GM18909 (cell line): Measurements from ENCODE around the gene ZEB1.
"Not testable (repeated sequence)": the region's sequence is repeated elsewhere in the genome, so short reads cannot be mapped to it uniquely, and the experiment has no call there.

ENCODE experiments used
- ATAC-seq: cut with Tn5 transposase; IDR thresholded peaks from one replicate; pipeline ENCODE4 v1.9.1; 2021; ENCODE audit warnings: mild to moderate bottlenecking; ENCODE audit not compliant: unreplicated experiment, poor library complexity

ZEB1 gene

GRCh38 chr10:31317652-31318381 is 1.2 kb upstream of the ZEB1 start:
- ATAC-seq = no peak

DNA sequence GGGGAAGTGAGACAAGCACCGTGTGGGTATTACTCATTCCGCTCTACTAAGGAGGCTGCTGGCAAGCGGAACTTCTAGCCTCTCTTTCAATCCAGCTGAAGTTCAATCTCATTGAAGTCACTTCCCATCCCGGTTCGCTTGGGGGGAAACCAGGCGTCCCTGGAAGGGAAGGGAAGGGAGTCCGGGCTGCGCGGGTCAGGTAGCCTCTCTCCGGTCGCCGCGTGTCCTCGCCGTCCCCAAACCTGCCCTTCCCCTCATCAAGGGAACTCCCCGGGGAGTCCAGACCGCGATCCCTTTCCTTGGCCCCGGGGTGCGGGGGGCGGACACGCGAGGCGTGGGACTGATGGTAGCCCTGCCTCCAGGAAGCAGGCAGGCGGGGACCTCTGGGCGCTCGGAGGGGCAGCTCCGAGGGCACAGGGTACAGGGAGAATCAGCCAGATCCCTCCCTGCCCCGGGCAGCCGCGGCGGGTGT is 598 bp upstream of the ZEB1 start:
- peak; percentile 75 for ATAC-seq

DNA sequence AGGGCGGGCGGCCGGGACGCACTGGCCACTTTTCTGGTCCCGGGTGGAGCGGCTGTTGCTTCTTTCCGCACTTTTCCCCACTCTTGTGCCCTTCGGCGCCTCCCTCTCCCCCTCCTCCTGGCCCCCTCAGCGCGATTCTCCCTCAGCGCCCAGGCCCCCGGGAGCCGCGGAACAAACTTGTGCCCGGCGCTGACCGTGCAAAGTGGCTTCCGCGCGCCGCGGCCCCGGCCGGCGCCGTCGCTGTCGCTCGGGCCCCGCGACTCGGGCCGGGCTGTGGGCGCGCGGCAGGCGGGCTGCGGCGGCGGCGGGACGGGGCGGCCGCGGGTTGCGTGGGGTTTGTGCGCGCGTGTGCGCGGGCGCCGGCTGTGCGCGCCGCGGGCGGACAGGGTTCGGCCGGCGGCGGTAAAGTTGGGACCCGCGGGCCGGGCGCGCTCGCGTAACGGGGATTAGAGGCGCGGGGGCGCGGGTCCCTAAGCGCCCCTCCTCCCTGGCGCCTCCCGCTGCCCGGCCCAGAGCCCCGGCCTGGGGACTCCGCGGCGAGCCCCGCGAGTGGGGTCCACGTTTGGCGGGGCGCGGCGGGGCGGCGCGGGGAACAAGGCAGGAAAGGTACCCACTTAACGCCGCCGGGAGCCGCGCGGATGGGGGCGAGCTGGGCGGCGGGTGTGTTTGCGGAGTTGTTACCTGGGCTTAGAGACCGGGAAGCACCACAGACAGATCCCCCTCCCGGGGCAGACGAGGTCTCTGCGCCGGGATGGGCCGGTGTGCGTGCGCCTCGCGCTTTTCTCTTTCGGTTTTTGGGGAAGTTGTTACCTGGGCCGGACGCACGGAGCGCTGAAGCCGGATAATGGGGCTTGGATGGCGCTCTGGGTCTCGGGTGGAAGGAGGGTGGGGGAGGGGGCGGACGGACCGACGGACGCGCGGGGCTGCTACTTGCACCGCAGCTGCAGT is 860 bp downstream of the ZEB1 start:
- ATAC-seq = peak; percentile 26

DNA sequence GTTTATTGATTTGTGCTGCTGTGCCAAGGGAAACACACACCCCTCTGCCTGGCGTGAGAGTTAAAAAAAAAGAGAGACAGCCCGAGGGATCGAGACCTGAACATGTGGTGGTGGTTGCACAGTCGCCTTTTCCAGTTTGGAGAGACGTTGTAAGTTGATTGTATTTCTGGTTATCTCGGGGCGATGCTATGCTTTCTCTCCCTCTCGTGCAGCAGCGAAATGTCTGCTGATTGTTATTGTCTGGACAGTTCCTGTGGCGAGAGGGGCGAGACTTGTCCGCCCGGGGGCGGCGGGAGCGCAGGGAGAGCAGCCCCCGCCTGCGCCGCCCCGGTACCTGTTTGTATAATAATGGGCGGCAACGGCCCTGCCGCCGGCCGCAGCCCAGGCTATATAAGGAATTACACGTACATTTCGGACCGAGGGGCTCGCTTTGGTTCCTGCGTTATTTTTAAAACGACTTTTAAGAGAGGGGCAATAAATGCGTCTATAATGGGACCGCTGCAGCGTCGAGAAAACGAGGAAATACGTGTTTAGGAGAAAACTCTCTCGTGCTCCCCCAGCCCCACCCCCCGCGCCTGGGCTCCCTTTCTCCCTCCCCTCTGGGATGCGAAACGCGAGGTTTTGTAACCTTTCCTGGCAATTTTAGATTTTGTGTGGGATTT is 1.7 kb downstream of the ZEB1 start:
- peak; percentile 28 for ATAC-seq

- ATAC-seq = no peak
Measured at GRCh38 chr10:31321396-31321941, 2.5 kb downstream of the ZEB1 start.

GRCh38 chr10:31322647-31323046 is 3.6 kb downstream of the ZEB1 start:
- ATAC-seq = no peak

- ATAC-seq = no peak
Measured at GRCh38 chr10:31340343-31340742, 21.3 kb downstream of the ZEB1 start.

DNA sequence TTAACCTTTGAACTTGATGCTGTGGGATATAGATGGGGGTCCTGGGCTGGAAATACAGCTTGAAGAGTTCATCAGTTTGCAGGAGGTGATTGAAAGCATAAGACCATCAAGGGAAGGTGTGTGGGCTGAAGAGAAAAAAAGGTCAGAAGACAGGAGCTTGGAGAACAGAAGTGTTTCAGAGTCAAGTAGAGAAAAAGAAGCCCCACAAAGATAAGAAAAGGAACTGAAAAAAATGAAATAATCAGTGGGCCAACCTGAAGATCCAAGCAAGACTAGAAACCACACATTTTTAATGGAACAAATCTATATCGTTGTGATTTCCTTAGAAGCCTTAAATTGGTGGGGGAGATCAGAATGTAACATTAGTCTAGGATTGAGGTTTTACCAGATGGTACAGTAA is 22.5 kb downstream of the ZEB1 start:
- no peak for ATAC-seq

GRCh38 chr10:31343009-31343408 is 24.0 kb downstream of the ZEB1 start:
- no peak for ATAC-seq

DNA sequence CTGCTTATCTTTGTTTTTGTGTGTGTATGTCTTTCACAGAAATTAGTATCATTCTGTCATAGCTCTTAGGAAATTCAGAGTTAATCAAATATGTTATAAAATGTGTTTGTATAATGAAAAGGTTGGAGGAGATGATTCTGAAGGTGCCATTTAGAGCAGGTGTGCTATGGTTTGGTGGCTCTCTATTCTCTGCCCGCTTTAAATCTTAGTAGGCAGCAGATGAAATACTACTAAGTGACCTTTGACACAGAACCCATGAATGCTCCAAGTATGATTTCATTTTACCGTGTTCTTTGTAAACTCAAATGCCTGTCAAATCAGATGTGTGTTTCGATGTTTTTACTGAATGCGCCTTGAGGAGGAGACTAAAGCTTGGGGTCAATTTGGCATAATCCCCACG is 24.5 kb downstream of the ZEB1 start:
- no peak for ATAC-seq

DNA sequence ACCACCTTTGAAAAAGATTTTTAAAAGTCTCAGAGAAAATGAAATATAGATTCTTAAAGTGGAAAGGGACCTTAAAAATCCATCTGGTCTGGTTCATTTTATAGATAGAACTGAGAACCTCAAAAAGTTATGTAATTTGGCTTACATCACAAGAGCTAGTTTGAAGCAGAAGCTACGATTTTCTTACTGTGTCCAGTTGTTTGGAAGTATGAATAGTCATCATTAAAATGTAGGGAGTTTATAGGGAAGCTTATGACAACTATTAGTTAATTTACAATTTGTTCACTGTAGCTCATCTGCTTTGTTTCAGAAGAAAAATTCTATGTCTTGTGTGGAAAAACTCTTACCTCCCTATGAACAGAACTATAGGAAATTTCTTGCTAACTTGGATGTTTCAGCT is 26.9 kb downstream of the ZEB1 start:
- no peak for ATAC-seq

- no peak for ATAC-seq
Measured at GRCh38 chr10:31346953-31347352, 27.9 kb downstream of the ZEB1 start.

DNA sequence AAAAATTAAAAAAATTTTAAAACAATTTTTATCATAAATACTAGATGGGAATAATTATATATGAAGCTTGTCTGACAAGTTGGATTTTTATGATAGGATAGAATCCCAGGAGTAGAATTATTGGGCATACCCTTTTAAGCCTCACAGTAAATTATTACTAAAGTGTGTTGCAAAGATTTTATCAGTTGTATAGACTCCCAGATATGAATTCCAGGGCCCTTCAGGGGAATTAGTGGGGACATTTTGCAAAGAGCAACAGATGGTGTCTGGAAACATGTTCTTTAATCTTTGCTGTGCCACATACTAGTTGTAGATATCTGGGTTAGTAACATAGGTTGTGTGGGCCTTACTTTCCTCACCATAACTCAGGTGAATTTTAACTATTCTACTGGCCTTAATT is 28.7 kb downstream of the ZEB1 start:
- no peak for ATAC-seq

DNA sequence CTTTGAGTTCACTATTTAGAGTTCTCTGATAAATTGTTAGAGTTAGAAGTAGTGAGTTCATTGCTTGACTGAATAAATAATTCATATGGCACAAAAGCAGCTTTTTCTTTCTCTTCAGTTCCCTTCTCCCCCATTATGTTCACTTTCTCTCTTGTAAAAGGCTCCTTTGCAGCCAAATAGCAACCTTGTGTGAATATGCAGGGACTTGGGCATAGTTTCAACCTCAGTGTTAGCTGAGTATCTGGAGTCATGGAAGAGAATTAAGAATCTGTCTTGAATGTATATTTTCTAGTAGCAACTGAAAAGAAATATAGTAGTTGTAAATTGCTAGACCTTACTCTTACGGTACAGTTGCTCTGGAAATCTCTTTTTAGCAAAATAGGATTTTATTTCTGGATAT is 31.9 kb downstream of the ZEB1 start:
- no peak for ATAC-seq

DNA sequence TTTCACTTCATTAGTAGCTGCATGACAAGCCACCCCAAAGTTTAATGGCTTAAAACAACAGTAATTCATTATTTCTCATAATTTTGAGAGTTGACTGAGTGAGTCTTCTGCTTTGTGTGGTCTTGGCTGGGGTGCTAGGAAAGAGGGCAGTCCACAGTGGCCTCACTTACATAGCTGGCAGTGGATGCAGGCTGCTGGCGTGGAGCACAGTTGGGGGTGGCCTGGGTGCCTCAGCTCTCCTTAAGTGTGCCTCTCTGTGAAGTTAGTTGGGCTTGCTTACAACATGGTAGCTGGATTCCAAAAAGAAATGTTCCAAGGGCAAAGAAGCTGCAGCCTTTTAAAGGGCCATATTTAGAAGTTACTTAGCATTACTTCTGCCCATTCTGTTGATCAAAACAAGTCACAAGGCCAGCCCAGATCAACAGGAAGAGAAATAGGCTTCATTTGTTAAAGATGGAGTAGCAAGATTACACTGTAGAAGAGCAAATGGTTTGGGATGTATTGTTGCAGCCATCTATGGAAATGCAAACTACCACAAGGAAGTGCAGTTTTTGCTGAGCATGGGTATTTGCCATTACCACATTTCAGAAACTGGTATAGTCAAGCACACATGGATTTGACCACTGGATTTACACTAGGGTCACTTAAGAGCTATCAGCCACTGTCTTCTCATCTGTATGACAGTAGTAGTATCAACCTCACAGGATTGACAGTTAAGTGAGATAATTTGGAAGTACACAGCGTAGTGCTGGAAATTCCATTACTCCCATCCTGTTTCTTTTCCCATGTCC is 33.6 kb downstream of the ZEB1 start:
- no peak for ATAC-seq

DNA sequence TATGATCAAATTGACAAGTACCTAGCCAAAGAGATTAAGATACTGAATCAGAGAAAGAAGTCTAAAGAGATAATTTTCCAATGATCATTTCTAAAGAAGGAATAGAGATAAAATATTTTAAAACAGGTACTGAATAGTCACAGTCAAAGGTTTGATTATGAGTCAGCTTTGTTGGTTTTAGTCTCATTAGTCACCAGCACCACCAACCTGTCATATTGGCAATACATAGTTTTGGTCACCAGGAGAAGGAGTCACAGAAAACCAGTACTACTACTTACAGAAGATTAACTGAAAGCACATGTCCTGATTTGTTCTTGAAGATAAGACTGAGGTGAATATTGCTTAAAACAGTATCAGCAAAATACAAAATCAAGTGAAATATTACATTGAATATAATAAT is 34.6 kb downstream of the ZEB1 start:
- peak; percentile 93 for ATAC-seq

DNA sequence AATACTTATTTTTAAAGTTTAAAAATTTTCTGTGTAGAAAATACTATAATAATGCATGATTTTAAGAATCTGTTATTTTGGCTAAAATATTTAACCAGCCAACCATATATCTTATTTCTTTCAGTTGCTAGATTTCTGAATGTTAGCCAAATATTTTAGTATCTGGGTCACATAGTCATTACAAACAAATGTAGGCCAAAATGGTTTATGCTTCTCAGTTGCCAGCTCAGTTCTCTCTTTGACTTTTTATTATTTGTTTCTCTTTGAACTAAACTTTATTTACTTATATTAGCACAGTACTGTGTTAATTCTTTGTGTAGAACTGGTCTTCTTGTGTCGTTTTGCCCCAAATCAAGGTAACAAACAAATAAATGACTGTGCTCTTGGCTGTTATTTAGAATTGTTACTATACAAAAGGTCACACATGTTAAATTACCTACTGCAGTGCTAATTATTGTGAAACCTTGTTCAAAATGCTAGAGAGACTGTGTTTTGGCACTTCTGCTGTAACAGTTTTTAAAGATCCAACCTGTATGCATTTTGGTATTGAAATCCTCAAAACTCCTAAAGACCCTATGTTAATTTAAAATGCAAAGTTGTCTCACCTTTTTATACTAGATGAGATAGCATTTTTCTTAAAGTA is 39.8 kb downstream of the ZEB1 start:
- no peak for ATAC-seq

- no peak for ATAC-seq
Measured at GRCh38 chr10:31359979-31360378, 41.0 kb downstream of the ZEB1 start.

DNA sequence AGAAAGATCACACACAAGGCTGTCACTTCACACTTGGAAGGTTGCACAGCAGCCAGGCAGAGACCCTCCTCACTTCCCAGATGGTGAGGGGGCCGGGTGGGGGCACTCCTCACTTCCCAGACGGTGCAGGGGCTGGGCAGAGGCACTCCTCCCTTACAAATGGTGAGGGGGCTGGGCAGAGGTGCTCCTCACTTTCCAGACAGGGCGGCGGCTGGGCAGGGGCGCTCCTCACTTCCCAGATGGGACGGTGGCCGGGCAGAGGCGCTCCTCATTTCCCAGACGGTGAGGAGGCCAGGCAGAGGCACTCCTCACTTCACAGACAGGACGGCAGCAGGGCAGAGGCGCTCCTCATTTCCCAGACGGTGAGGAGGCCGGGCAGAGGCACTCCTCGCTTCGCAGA is 42.5 kb downstream of the ZEB1 start:
- ATAC-seq = not testable (repeated sequence)
